Tibial nerve (tissue), 4 donors: Measurements from ENCODE around the gene CDK3. TPM values are rescaled to one million over a fixed set of nuclear protein-coding genes. Genes with fewer than 3 reads are reported as not detected.

Experiments used
- DNase-seq, 2 donors: peaks; one replicate each; pipeline ENCODE4 v3.0.0-alpha.2; 2019; ENCODE audit warnings: low spot score in 2 of 2
- H3K27ac ChIP-seq, 4 donors: fragments of 200-600 bp; sonication (generic) in 3 of 4; one replicate each; pipeline ENCODE4 v1.5.1; 2017 to 2019; ENCODE audit warnings: mild to moderate bottlenecking in 1 of 4
- H3K27me3 ChIP-seq, 2 donors: fragments of 200-600 bp; sonication (generic) in 1 of 2; one replicate each; pipeline versions ENCODE4 v1.5.1 to v1.6.0; 2017 to 2019
- H3K36me3 ChIP-seq, 3 donors: fragments of 200-600 bp; sonication (generic); one replicate each; pipeline ENCODE4 v1.5.1; 2018 to 2019
- H3K4me1 ChIP-seq, 4 donors: fragments of 200-600 bp; sonication (generic) in 3 of 4; one replicate each; pipeline ENCODE4 v1.5.1; 2017 to 2019
- H3K4me3 ChIP-seq, 4 donors: fragments of 200-600 bp; sonication (generic) in 3 of 4; one replicate each; pipeline ENCODE4 v1.5.1; 2017 to 2019; ENCODE audit warnings: mild to moderate bottlenecking in 1 of 4, moderate library complexity in 1 of 4
- H3K9me3 ChIP-seq, 4 donors: fragments of 200-600 bp; sonication (generic) in 3 of 4; one replicate each; pipeline ENCODE4 v1.5.1; 2017 to 2019
- CTCF ChIP-seq, 5 experiments: fragments of 200-600 bp in 3 of 5; fragments of 450-650 bp in 2 of 5; sonication (generic) in 3 of 5; IDR thresholded peaks; one replicate each; pipeline ENCODE4 v1.5.1; 2016 to 2019; ENCODE audit warnings: antibody characterized with exemption in 5 of 5, mild to moderate bottlenecking in 3 of 5, moderate library complexity in 2 of 5
- EP300 ChIP-seq, 2 donors: sonication (generic); formaldehyde crosslinking; IDR thresholded peaks; one replicate each; pipeline ENCODE4 v1.6.1; 2017; ENCODE audit warnings: antibody characterized with exemption in 2 of 2, mild to moderate bottlenecking in 1 of 2
- POLR2A ChIP-seq, 2 donors: fragments of 450-650 bp; IDR thresholded peaks; one replicate each; pipeline ENCODE4 v1.6.1; 2017; ENCODE audit warnings: antibody characterized with exemption in 2 of 2, mild to moderate bottlenecking in 2 of 2, moderate library complexity in 2 of 2
- WGBS, 2 donors: methylation state at CpG; one replicate each; pipeline ENCODE4 v1.1.5; 2018; 5-methylcytosine and 5-hydroxymethylcytosine counted together
- total RNA-seq, 4 donors: library from RNA; depleted of rRNA; stranded (reverse); fragments of >200 nt; gene quantifications; one replicate each; pipeline ENCODE4 v1.1.0, GENCODE V29; 2016

Gene CDK3
- total RNA-seq, 4 donors from 2014 or later, result 3.8 to 12.3 (median 5.9) TPM

- no peaks in the 10 kb centered on the region for H3K9me3 ChIP-seq
- no peaks in the 10 kb centered on the region for H3K36me3 ChIP-seq
- no peak overlapping the region for H3K27ac ChIP-seq
- DNase-seq, result peak; percentile 48 to 60
- H3K27me3 ChIP-seq, result peaks cover 0 to 5% of the 10 kb centered on the region in 2 donors
- no peak overlapping the region for H3K4me3 ChIP-seq
- peak; percentile 92 to 95 (median 93) for TF ChIP-seq CTCF (IDR thresholded peaks at IDR 0.05)
- TF ChIP-seq POLR2A (IDR thresholded peaks at IDR 0.05), result no peak
- 31 to 44% methylated on average over 12 to 17 of the region's 19 CpGs for WGBS, 2 donors
- H3K4me1 ChIP-seq, result peaks cover 0 to 9% (median 0%) of the 10 kb centered on the region in 4 donors
Observed at GRCh38 chr17:76014100-76014924, 13.7 kb downstream of the CDK3 start.

- Histone ChIP-seq H3K4me1 (peaks cover 0 to 9% (median 0%) of the 10 kb centered on the region in 4 donors), H3K27ac (no peak overlapping the region), H3K4me3 (no peak overlapping the region), H3K9me3 (no peaks in the 10 kb centered on the region), H3K36me3 (no peaks in the 10 kb centered on the region), H3K27me3 (peaks cover 0 to 5% of the 10 kb centered on the region in 2 donors)
- TF ChIP-seq CTCF (IDR thresholded peaks at IDR 0.05) (no peak), POLR2A (IDR thresholded peaks at IDR 0.05) (no peak), EP300 (IDR thresholded peaks at IDR 0.05) (no peak)
- DNase-seq, result no peak
- WGBS, 2 donors, result 71 to 84% methylated on average over 6 to 21 of the region's 26 CpGs
Observed at GRCh38 chr17:76014925-76015261, 14.2 kb downstream of the CDK3 start.

- Histone ChIP-seq H3K27ac (no peak overlapping the region), H3K36me3 (no peaks in the 10 kb centered on the region), H3K27me3 (peaks cover 0 to 23% of the 10 kb centered on the region in 2 donors), H3K4me3 (no peak overlapping the region), H3K4me1 (peaks cover 0 to 9% (median 0%) of the 10 kb centered on the region in 4 donors), H3K9me3 (no peaks in the 10 kb centered on the region)
- WGBS, 2 donors, result 87% methylated on average over 19 to 21 of the region's 21 CpGs
- DNase-seq, result no peak
- no peak for TF ChIP-seq POLR2A (IDR thresholded peaks at IDR 0.05)
- TF ChIP-seq CTCF (IDR thresholded peaks at IDR 0.05), result no peak
- no peak for TF ChIP-seq EP300 (IDR thresholded peaks at IDR 0.05)
Observed at GRCh38 chr17:76017481-76018339, 17.1 kb downstream of the CDK3 start.

GRCh38 chr17:76018340-76018680 is 17.7 kb downstream of the CDK3 start:
- TF ChIP-seq CTCF (IDR thresholded peaks at IDR 0.05) (no peak), EP300 (IDR thresholded peaks at IDR 0.05) (no peak), POLR2A (IDR thresholded peaks at IDR 0.05) (no peak)
- 79 to 87% methylated on average over 6 to 11 of the region's 11 CpGs for WGBS, 2 donors
- DNase-seq, result no peak
- Histone ChIP-seq H3K27me3 (peaks cover 0 to 27% of the 10 kb centered on the region in 2 donors), H3K36me3 (no peaks in the 10 kb centered on the region), H3K27ac (no peak overlapping the region), H3K4me1 (peaks cover 0 to 9% (median 0%) of the 10 kb centered on the region in 4 donors), H3K9me3 (no peaks in the 10 kb centered on the region), H3K4me3 (no peak overlapping the region)

- H3K4me1 ChIP-seq, result peaks cover 0 to 8% (median 0%) of the 10 kb centered on the region in 4 donors
- no peak overlapping the region for H3K4me3 ChIP-seq
- H3K9me3 ChIP-seq, result no peaks in the 10 kb centered on the region
- no peak overlapping the region for H3K27ac ChIP-seq
- H3K27me3 ChIP-seq, result peaks cover 0 to 27% of the 10 kb centered on the region in 2 donors
- no peak for TF ChIP-seq EP300 (IDR thresholded peaks at IDR 0.05)
- no peak for TF ChIP-seq POLR2A (IDR thresholded peaks at IDR 0.05)
- TF ChIP-seq CTCF (IDR thresholded peaks at IDR 0.05), result no peak
- WGBS, 2 donors, result 79 to 86% methylated on average over 8 to 13 of the region's 13 CpGs
- no peaks in the 10 kb centered on the region for H3K36me3 ChIP-seq
- no peak for DNase-seq
Observed at GRCh38 chr17:76018801-76019200, 18.1 kb downstream of the CDK3 start.
